Mononuclear cell (primary cell): ENCODE data around the gene DSG2. TPM values are rescaled to one million over a fixed set of nuclear protein-coding genes. Genes with fewer than 3 reads are reported as not detected.

ENCODE experiments used
- H3K27me3 ChIP-seq: 2 replicates; pipeline ENCODE4 v1.6.0; 2011; ENCODE audit warnings: low read length, control low read depth; ENCODE audit not compliant: insufficient read depth
- H3K4me1 ChIP-seq: 2 replicates; pipeline ENCODE4 v1.5.1; 2011; ENCODE audit warnings: mild to moderate bottlenecking, low read length, control low read depth; ENCODE audit not compliant: insufficient read depth
- H3K4me3 ChIP-seq: 2 replicates; pipeline ENCODE4 v1.5.1; 2011; ENCODE audit warnings: mild to moderate bottlenecking, low read length, moderate library complexity
- H3K9me3 ChIP-seq: 2 replicates; pipeline ENCODE4 v1.5.1; 2011; ENCODE audit warnings: low read depth, mild to moderate bottlenecking, control low read depth, low read length
- total RNA-seq: library from RNA; depleted of rRNA; stranded (reverse); fragments of >200 nt; gene quantifications from one replicate; pipeline ENCODE4 v1.2.3, GENCODE V29; 2012

Gene DSG2
- total RNA-seq, 1 donor: 0.21 TPM

DNA sequence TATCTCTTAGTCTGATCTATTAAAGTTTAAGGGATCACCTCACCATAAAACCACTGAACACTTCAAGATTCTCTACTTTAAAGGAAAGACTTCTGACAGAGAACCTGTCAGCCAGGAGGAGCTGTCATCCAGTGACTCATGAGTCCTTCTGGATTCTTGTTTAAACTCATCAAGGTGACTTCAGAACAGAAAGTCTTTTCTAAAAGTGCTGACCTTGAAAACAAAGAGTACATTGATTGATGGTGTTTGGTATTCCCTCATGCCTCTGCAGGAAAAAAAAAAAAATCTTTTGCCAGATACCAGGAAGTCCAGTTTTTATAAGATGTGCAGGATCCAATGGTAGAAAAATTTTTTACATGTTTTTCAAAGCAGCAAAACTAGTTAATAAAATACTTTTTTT is 12.3 kb downstream of the DSG2 start:
- no peaks in the 10 kb centered on the region for H3K9me3 ChIP-seq
- H3K4me1 ChIP-seq: no peaks in the 10 kb centered on the region
- H3K4me3 ChIP-seq: no peak overlapping the region
- no peaks in the 10 kb centered on the region for H3K27me3 ChIP-seq

DNA sequence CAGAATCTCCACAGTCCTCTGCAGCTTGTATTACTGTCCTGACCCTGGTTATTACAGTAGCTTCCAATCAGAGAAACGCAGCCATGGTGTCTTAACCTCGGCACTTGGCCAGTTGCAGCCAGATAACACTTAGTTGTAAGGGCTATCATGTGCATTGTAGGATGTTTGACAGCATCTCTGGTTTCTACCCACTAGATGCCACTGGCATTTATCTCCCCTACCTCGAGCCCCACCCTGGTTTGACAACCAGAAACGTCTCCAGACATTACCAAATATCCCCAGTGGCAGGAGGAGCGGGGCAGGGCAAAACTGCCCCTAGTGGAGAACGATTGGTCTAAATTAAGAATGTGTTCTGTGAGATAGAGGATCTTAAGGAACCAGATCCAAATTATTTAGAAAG is 13.1 kb downstream of the DSG2 start:
- no peaks in the 10 kb centered on the region for H3K9me3 ChIP-seq
- H3K4me1 ChIP-seq: no peaks in the 10 kb centered on the region
- no peak overlapping the region for H3K4me3 ChIP-seq
- H3K27me3 ChIP-seq: no peaks in the 10 kb centered on the region

DNA sequence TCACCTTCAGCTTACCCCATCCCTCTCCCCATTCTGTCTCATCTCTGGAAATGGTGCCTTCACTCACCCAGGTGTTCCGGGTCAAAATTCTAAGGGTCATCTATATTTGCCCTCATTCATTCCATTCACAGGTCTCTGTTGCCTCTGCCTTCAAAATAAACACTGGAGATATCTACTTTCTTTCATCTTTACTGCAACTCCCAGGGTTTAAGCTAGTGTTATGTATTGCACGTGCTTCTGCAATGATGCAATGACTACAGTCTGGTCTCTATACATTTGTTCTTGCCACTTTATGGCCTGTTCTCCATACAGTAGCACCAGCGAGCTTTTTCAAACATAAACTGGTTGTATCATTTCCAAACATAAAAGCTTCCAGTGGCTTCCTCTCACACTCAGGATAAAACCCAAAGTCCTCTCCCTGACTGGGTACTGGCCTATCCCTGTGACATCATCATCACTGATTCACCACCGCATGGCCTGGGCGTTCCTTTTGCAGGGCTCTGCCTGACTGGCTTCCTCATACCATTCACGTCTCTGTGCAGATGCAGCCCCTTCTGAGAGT is 14.3 kb downstream of the DSG2 start:
- Histone ChIP-seq H3K4me3 (no peak overlapping the region), H3K9me3 (no peaks in the 10 kb centered on the region), H3K4me1 (no peaks in the 10 kb centered on the region), H3K27me3 (no peaks in the 10 kb centered on the region)

DNA sequence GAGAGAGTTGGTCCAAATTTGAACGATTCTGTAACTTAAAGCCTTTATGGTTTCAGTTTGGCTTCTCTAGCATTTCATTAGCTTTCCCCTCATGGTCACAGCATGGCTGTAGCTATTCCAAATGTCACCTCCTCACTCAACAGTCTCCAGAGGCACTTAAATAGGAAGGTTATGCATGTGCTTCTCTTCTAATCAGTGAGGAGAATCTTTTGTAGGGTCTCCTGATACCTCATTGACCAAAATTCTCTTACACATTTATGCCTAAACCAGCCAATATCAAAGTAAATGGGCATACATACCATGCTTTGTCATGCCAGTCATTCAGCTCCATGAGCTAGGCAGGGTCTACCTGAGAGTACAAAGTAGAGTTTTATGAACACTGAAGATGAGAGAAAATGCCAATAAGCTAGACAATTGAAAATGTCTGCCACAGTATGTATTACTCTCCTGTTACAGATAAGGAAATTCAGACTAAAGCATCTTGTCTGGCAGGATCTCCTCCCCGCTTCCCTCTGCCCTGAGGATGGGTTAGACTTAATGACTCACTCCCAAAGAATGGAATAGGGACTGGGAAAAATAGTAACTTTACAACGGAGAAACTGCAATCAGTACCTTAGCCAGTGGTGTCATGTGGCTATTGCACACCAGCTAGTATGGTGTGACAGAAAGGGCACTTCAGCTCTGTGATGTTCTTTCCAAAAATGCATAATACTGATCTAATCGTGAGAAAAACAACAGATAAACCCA is 15.4 kb downstream of the DSG2 start:
- H3K4me1 ChIP-seq: no peaks in the 10 kb centered on the region
- no peak overlapping the region for H3K4me3 ChIP-seq
- H3K9me3 ChIP-seq: no peaks in the 10 kb centered on the region
- H3K27me3 ChIP-seq: no peaks in the 10 kb centered on the region

DNA sequence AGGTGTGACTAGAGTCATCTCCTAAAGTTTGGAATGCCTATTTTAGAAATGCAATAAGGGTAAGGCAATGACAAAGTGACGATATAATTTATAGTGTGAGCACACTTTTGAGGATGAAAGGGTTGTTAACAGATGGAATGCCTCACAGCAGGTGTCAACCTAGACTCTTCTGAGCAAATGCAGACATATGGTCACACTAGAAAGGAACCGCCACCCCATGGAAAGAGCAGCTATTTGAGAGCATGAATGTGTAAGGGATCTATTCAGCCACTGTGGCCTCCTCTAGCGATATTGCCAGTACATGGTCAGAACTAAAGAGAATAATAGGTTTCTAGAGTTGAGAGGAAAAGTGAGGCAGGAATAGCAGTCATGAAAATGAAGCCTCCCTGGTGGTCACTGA is 18.5 kb downstream of the DSG2 start:
- Histone ChIP-seq H3K4me1 (no peaks in the 10 kb centered on the region), H3K27me3 (no peaks in the 10 kb centered on the region), H3K9me3 (no peaks in the 10 kb centered on the region), H3K4me3 (no peak overlapping the region)

DNA sequence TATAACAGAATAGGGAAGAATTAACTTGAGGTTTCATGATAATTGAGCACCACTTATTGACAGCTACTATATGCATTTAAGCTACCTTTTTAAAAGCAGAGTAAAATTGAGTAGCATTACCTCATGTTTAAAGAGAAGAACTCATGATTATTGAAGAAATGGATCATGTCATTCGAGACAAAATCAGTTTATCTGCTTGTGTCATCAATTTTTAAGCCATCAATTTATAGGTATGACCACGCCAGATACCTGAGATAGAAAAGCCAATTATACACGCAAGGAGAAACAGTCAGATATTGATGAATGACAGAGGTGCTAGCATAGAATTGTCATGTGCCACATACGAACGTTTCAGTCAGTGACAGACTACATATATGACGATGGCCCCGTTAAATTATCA is 28.4 kb downstream of the DSG2 start:
- Histone ChIP-seq H3K9me3 (no peaks in the 10 kb centered on the region), H3K27me3 (no peaks in the 10 kb centered on the region), H3K4me1 (no peaks in the 10 kb centered on the region), H3K4me3 (no peak overlapping the region)

DNA sequence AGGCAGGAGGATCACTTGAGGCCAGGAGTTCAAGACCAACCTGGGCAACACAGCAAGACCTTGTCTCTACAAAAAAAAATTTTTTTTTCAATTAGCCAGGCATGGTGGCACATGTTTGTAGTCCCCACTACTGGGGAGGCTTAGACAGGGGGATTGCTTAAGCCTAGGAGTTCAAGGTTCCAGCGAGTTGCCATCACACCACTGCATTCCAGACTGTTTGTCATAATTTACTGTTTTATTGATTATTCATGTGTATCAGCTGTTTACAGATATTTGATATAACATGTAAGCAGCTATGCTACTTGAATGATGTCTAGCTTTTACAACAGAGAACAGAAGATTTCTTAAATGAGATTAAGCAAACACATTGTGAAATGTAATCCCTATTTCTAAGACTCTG is 35.3 kb downstream of the DSG2 start:
- Histone ChIP-seq H3K4me1 (no peaks in the 10 kb centered on the region), H3K9me3 (no peaks in the 10 kb centered on the region), H3K4me3 (no peak overlapping the region), H3K27me3 (no peaks in the 10 kb centered on the region)

DNA sequence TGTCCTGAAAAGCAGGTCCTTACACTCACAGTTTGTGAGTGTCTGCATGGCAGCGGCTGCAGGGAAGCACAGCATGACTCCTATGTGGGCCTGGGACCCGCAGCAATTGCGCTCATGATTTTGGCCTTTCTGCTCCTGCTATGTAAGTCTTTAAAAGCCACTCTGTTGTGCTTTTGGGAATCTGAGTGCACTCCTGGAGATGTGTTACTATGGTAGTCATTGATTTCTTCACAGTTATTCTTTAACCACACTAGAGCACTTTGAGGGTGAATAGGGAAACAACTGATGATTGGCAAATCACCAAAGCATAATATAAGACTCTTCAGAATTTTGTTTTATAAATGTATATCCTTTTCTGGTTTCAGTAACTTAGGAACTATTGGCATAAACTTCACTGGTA is 40.9 kb downstream of the DSG2 start:
- Histone ChIP-seq H3K4me1 (no peaks in the 10 kb centered on the region), H3K4me3 (no peak overlapping the region), H3K27me3 (no peaks in the 10 kb centered on the region), H3K9me3 (no peaks in the 10 kb centered on the region)

DNA sequence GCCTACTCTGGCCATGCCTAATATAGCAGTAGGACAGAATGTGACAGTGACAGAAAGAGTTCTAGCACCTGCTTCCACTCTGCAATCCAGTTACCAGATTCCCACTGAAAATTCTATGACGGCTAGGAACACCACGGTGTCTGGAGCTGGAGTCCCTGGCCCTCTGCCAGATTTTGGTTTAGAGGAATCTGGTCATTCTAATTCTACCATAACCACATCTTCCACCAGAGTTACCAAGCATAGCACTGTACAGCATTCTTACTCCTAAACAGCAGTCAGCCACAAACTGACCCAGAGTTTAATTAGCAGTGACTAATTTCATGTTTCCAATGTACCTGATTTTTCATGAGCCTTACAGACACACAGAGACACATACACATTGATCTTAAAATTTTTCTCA is 48.5 kb downstream of the DSG2 start:
- no peaks in the 10 kb centered on the region for H3K4me1 ChIP-seq
- H3K9me3 ChIP-seq: no peaks in the 10 kb centered on the region
- no peaks in the 10 kb centered on the region for H3K27me3 ChIP-seq
- H3K4me3 ChIP-seq: no peak overlapping the region

DNA sequence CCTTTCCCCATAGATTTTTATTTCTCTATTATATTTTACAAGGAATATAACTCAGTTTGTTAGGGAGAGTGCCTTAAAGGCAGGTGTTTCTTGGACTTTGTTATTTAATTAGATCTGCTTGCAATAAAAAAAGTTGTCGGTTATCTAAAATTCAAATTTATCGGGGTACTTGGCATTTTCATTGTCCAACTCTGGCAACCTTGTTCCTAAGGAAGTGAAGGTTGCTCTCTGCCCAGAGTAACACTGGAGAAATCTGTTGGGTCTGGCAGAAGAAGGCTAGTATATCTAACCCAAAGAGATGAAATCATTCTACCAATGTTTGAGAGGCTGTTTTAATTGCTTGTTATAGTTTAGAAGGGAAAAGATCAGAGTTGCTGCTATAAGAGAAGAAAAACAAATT is 50.9 kb downstream of the DSG2 start:
- no peaks in the 10 kb centered on the region for H3K4me1 ChIP-seq
- no peaks in the 10 kb centered on the region for H3K9me3 ChIP-seq
- H3K27me3 ChIP-seq: no peaks in the 10 kb centered on the region
- H3K4me3 ChIP-seq: no peak overlapping the region

DNA sequence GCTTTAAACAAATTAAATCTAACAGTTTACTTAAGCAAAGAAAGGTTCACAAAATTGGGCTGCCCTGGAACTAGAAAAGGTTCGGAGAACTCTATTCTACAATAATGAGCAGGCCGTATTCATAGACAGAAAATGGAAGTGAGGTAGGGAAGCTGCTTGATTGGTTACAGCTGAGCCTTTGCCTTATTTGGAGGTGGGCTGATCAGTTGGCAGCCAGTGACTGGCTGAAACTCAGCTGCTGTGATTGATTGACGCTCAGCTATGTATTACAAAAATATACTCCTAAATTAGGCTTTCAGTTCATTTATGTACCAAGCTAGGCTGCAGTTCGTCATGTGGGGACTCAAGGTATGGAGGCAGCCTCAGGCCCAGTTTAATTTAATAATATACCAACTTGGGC is 51.4 kb downstream of the DSG2 start:
- no peaks in the 10 kb centered on the region for H3K9me3 ChIP-seq
- no peaks in the 10 kb centered on the region for H3K27me3 ChIP-seq
- no peak overlapping the region for H3K4me3 ChIP-seq
- no peaks in the 10 kb centered on the region for H3K4me1 ChIP-seq

DNA sequence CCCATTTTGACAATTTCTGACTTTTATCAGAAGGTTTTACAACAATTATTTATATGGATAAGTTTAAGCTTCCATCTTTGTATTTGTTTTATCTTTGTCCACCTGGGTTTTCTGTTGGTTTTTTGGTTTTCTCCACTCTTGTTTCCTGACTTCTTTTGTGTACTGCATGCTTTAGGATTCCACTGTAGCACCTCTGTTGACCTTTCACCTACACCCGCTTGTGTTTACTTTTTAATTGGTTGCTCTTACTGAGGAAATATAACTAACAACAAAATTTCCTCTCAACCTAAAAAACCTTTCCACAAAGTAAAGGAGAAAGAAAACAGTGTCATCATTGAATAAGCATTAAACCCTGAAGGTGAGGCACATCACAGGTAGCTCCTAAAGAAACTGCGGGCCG is 53.9 kb downstream of the DSG2 start:
- H3K4me3 ChIP-seq: no peak overlapping the region
- no peaks in the 10 kb centered on the region for H3K4me1 ChIP-seq
- no peaks in the 10 kb centered on the region for H3K27me3 ChIP-seq
- no peaks in the 10 kb centered on the region for H3K9me3 ChIP-seq

DNA sequence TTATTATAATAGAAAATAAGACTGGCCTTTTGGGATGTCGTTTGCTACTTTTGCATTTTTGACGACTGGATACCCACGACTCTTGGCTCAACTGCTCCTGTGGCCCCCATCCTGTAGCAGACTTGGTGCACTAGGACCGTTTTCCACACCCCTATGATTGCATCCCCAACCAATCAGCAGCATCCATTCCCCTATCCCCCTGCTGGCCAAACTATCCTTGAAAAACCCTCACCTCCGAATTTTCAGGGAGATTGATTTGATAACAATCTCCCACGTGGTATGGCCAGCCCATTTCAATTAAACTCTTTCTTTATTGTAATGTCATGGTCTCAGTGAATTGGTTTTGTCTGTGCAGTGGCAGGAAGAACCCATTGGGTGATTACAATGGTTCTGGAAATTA is 55.8 kb downstream of the DSG2 start:
- no peaks in the 10 kb centered on the region for H3K27me3 ChIP-seq
- no peak overlapping the region for H3K4me3 ChIP-seq
- no peaks in the 10 kb centered on the region for H3K9me3 ChIP-seq
- no peaks in the 10 kb centered on the region for H3K4me1 ChIP-seq

DNA sequence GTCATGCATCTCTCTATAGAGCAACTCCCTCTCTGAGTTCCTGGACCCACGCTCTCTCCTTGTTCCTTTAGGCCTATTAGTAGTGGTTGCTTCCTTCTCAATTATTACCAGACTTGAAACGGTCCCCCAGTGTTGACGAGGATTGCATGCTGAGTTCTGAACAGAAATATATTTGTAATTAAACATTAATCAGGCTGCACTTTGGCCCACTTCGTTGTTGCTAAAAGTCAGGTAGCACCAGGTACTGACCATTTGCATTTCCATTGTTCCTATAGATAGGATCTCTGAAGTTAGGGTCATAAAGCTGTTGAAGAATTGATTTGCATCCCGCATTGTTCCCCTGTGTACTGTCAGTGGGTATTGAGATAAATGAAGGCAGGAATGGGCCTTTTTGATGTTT is 56.8 kb downstream of the DSG2 start:
- no peak overlapping the region for H3K4me3 ChIP-seq
- H3K9me3 ChIP-seq: no peaks in the 10 kb centered on the region
- H3K4me1 ChIP-seq: no peaks in the 10 kb centered on the region

DNA sequence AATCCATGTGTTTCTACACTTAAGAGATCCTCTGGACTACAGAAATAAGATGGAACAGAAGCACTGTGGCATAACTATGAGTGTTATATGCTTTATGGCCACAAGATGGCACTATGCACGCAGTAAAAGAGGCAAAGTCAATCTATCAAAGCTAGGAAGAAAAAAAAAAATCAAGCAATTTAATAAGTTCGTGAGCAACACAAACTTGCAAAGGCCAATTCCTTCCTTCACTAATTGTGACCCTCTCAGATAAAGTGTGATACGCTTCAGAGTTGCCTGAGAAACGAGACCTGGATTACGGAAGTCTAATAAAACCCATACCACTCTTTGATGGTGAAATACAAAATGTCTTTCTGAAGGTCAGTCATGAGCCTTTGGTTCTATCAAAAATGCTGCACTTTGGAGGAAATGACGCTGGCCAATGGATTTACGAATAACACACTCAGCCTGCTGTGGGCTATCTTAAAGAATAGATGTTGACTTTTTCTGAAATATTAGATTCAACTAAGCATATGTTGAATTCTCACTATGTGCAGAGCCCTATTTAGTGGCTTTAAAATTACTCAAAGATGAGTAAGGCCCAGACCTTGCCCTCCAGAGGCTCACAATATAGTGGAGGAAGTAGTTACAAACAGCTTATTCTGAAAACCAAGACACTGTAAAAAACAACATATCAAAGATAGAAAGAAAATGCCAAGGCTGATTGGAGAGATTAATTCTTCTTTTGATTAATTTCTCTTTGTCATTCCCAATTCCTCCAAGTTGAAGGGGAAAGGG is 58.2 kb downstream of the DSG2 start:
- Histone ChIP-seq H3K4me3 (no peak overlapping the region), H3K27me3 (no peaks in the 10 kb centered on the region), H3K9me3 (no peaks in the 10 kb centered on the region), H3K4me1 (no peaks in the 10 kb centered on the region)

More for the DNA sequence above, 56.8 kb downstream of the DSG2 start:
- H3K27me3 ChIP-seq: no peaks in the 10 kb centered on the region

DNA sequence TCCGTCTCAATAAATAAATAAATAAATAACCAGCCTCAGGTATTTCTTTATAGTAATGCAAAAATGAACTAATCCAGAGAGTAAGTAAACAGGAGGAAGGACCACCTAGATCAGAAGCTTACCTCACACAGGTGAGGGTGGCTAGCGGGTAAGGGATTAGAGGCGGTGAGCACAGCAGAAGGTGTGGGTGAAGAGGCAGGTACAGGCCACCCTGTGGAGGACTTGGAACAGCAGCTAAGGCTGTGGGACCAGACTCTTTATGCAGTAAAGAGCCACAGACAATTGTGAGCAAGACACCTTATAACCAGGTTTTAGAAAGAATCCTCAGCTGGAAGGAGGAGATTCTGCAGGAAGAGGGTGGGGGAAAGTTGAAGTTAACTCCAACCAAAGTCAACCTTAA is 59.5 kb downstream of the DSG2 start:
- Histone ChIP-seq H3K27me3 (no peaks in the 10 kb centered on the region), H3K9me3 (no peaks in the 10 kb centered on the region), H3K4me1 (no peaks in the 10 kb centered on the region), H3K4me3 (no peak overlapping the region)
